Skeletal muscle tissue (tissue), 4 donors: ENCODE results near the gene RHOC. TPM values are rescaled to one million over a fixed set of nuclear protein-coding genes. Genes with fewer than 3 reads are reported as not detected.

Experiments used
- H3K27ac ChIP-seq: one replicate; pipeline ENCODE4 v1.7.0; 2013; ENCODE audit warnings: mild to moderate bottlenecking, low read depth, low read length, inconsistent platforms
- H3K27me3 ChIP-seq, 3 donors: one replicate each; pipeline ENCODE4 v1.7.0; 2013; ENCODE audit warnings: low read length in 3 of 3; ENCODE audit not compliant: control insufficient read depth in 3 of 3, insufficient read depth in 3 of 3
- H3K36me3 ChIP-seq, 3 donors: one replicate each; pipeline ENCODE4 v1.7.0; 2013; ENCODE audit warnings: low read length in 3 of 3; ENCODE audit not compliant: control insufficient read depth in 3 of 3, insufficient read depth in 3 of 3
- H3K4me1 ChIP-seq, 3 donors: one replicate each; pipeline ENCODE4 v1.7.0; 2013; ENCODE audit warnings: low read length in 3 of 3, mild to moderate bottlenecking in 3 of 3; ENCODE audit not compliant: control insufficient read depth in 3 of 3, insufficient read depth in 3 of 3
- H3K4me3 ChIP-seq, 3 donors: one replicate each; pipeline ENCODE4 v1.7.0; 2013; ENCODE audit warnings: low read length in 3 of 3
- H3K9ac ChIP-seq, 3 donors: one replicate each; pipeline ENCODE4 v1.7.0; 2013; ENCODE audit warnings: low read length in 3 of 3, mild to moderate bottlenecking in 3 of 3, moderate library complexity in 2 of 3, low read depth in 1 of 3
- H3K9me3 ChIP-seq, 3 donors: one replicate each; pipeline ENCODE4 v1.7.0; 2013; ENCODE audit warnings: low read length in 3 of 3; ENCODE audit not compliant: control insufficient read depth in 3 of 3
- total RNA-seq: library from RNA; depleted of rRNA; stranded (reverse); fragments of >200 nt; gene quantifications from one replicate; pipeline ENCODE4 v1.2.3, GENCODE V29; 2014
- donor health status: Osteomylitis.

RHOC gene
- total RNA-seq, result 196 TPM

GRCh38 chr1:112706505-112707220, at the start of gene RHOC:
RHOC (minus strand) TSS chr1:112707127; CDS start chr1:112703799, 3,328 bp downstream.
- Histone ChIP-seq H3K4me3 (peak within 1 kb of the TSS; percentile 63 to 75 (median 73)), H3K9ac (peak within 1 kb of the TSS; percentile 85 to 91 (median 87)), H3K27ac (peak within 1 kb of the TSS; percentile 85), H3K36me3 (peaks cover 32 to 34% (median 34%) of the 10 kb centered on the region in 3 donors), H3K4me1 (peaks cover 36 to 60% (median 46%) of the 10 kb centered on the region in 3 donors), H3K27me3 (no peaks in the 10 kb centered on the region), H3K9me3 (no peaks in the 10 kb centered on the region)

GRCh38 chr1:112754116-112754628, 47.2 kb upstream of the RHOC start:
- Histone ChIP-seq H3K4me3 (no peak overlapping the region), H3K27ac (no peak overlapping the region), H3K27me3 (peaks cover 0 to 9% (median 4%) of the 10 kb centered on the region in 3 donors), H3K4me1 (no peaks in the 10 kb centered on the region), H3K9me3 (peaks cover 0 to 2% (median 0%) of the 10 kb centered on the region in 3 donors), H3K36me3 (no peaks in the 10 kb centered on the region), H3K9ac (no peak overlapping the region)

GRCh38 chr1:112748396-112748795, 41.5 kb upstream of the RHOC start:
- Histone ChIP-seq H3K36me3 (no peaks in the 10 kb centered on the region), H3K4me1 (peaks cover 0 to 6% (median 5%) of the 10 kb centered on the region in 3 donors), H3K4me3 (no peak overlapping the region), H3K27me3 (peaks cover 13 to 19% (median 16%) of the 10 kb centered on the region in 3 donors), H3K27ac (no peak overlapping the region), H3K9me3 (peaks cover 0 to 3% (median 0%) of the 10 kb centered on the region in 3 donors), H3K9ac (no peak overlapping the region)

- peaks cover 21 to 34% (median 31%) of the 10 kb centered on the region in 3 donors for H3K27me3 ChIP-seq
- H3K4me3 ChIP-seq, result peak overlapping the region in 1 of 3 donors; percentile 29
- H3K27ac ChIP-seq, result no peak overlapping the region
- H3K9me3 ChIP-seq, result peaks cover 0 to 3% (median 0%) of the 10 kb centered on the region in 3 donors
- peaks cover 0 to 6% (median 5%) of the 10 kb centered on the region in 3 donors for H3K4me1 ChIP-seq
- H3K9ac ChIP-seq, result no peak overlapping the region
- no peaks in the 10 kb centered on the region for H3K36me3 ChIP-seq
Observed at GRCh38 chr1:112744009-112744578, 37.2 kb upstream of the RHOC start.

GRCh38 chr1:112743174-112744008, 36.5 kb upstream of the RHOC start:
- H3K4me1 ChIP-seq, result peaks cover 0 to 6% (median 5%) of the 10 kb centered on the region in 3 donors
- H3K27me3 ChIP-seq, result peaks cover 21 to 34% (median 31%) of the 10 kb centered on the region in 3 donors
- H3K9ac ChIP-seq, result no peak overlapping the region
- no peaks in the 10 kb centered on the region for H3K36me3 ChIP-seq
- H3K9me3 ChIP-seq, result peaks cover 0 to 2% (median 0%) of the 10 kb centered on the region in 3 donors
- no peak overlapping the region for H3K27ac ChIP-seq
- H3K4me3 ChIP-seq, result peak overlapping the region in 1 of 3 donors; percentile 29

- no peak overlapping the region for H3K27ac ChIP-seq
- H3K4me1 ChIP-seq, result no peaks in the 10 kb centered on the region
- no peak overlapping the region for H3K4me3 ChIP-seq
- no peaks in the 10 kb centered on the region for H3K36me3 ChIP-seq
- H3K9me3 ChIP-seq, result no peaks in the 10 kb centered on the region
- peaks cover 4 to 13% (median 10%) of the 10 kb centered on the region in 3 donors for H3K27me3 ChIP-seq
- H3K9ac ChIP-seq, result no peak overlapping the region
Observed at GRCh38 chr1:112737573-112737972, 30.6 kb upstream of the RHOC start.

GRCh38 chr1:112735752-112736151, 28.8 kb upstream of the RHOC start:
- H3K9ac ChIP-seq, result no peak overlapping the region
- no peaks in the 10 kb centered on the region for H3K36me3 ChIP-seq
- no peaks in the 10 kb centered on the region for H3K4me1 ChIP-seq
- no peak overlapping the region for H3K27ac ChIP-seq
- no peak overlapping the region for H3K4me3 ChIP-seq
- H3K27me3 ChIP-seq, result peaks cover 0 to 4% (median 0%) of the 10 kb centered on the region in 3 donors
- H3K9me3 ChIP-seq, result no peaks in the 10 kb centered on the region

GRCh38 chr1:112731451-112731850, 24.5 kb upstream of the RHOC start:
- H3K27me3 ChIP-seq, result no peaks in the 10 kb centered on the region
- no peaks in the 10 kb centered on the region for H3K9me3 ChIP-seq
- no peak overlapping the region for H3K27ac ChIP-seq
- H3K4me1 ChIP-seq, result no peaks in the 10 kb centered on the region
- H3K4me3 ChIP-seq, result no peak overlapping the region
- no peaks in the 10 kb centered on the region for H3K36me3 ChIP-seq
- H3K9ac ChIP-seq, result no peak overlapping the region

GRCh38 chr1:112729909-112730308, 23.0 kb upstream of the RHOC start:
- H3K36me3 ChIP-seq, result no peaks in the 10 kb centered on the region
- no peak overlapping the region for H3K27ac ChIP-seq
- H3K4me1 ChIP-seq, result no peaks in the 10 kb centered on the region
- H3K9me3 ChIP-seq, result no peaks in the 10 kb centered on the region
- no peaks in the 10 kb centered on the region for H3K27me3 ChIP-seq
- no peak overlapping the region for H3K9ac ChIP-seq
- H3K4me3 ChIP-seq, result no peak overlapping the region
